ENCODE data around the gene ATXN7. TPM values are rescaled to one million over a fixed set of nuclear protein-coding genes. Genes with fewer than 3 reads are reported as not detected.

The ATXN7 gene
- total RNA-seq, 1 donor from 2014 or later: 22.1 TPM

GRCh38 chr3:63842127-63842526, 21.5 kb upstream of the ATXN7 start:
- Mint-ChIP-seq H3K36me3 (ENCODE audit: unreplicated experiment) (no peaks in the 10 kb centered on the region), H3K27me3 (ENCODE audit: unreplicated experiment) (peaks cover 1% of the 10 kb centered on the region), H3K27ac (ENCODE audit: unreplicated experiment) (no peak overlapping the region), H3K9me3 (ENCODE audit: unreplicated experiment) (no peaks in the 10 kb centered on the region), H3K4me1 (ENCODE audit: low read depth, unreplicated experiment) (no peaks in the 10 kb centered on the region), H3K4me3 (ENCODE audit: unreplicated experiment) (no peak overlapping the region)
- no peak for DNase-seq
- TF ChIP-seq, protein P1, sequence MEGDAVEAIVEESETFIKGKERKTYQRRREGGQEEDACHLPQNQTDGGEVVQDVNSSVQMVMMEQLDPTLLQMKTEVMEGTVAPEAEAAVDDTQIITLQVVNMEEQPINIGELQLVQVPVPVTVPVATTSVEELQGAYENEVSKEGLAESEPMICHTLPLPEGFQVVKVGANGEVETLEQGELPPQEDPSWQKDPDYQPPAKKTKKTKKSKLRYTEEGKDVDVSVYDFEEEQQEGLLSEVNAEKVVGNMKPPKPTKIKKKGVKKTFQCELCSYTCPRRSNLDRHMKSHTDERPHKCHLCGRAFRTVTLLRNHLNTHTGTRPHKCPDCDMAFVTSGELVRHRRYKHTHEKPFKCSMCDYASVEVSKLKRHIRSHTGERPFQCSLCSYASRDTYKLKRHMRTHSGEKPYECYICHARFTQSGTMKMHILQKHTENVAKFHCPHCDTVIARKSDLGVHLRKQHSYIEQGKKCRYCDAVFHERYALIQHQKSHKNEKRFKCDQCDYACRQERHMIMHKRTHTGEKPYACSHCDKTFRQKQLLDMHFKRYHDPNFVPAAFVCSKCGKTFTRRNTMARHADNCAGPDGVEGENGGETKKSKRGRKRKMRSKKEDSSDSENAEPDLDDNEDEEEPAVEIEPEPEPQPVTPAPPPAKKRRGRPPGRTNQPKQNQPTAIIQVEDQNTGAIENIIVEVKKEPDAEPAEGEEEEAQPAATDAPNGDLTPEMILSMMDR (IDR thresholded peaks at IDR 0.05; ENCODE audit: partially characterized antibody, unreplicated experiment): no peak

DNA sequence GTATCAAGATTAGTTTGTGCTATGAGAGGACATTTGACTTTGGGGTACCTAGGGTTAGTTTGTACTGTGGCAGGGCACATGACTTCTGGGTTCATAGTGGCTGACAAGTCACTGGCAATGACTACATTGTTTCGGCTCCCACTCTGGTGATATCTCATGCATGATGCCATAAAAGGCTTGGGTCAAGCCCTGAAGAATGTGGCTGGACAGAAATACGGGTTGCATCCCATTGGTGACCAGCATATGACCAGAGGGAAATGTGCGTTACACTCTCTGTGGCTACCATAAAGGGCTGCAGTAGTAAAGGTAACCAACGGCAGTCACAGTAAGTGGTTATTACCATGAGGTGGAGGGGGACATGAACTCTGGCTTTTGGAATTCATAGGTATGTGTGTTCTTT, 18.5 kb upstream of the ATXN7 start:
- TF ChIP-seq, protein P1 (IDR thresholded peaks at IDR 0.05; ENCODE audit: partially characterized antibody, unreplicated experiment): no peak
- Mint-ChIP-seq H3K4me3 (ENCODE audit: unreplicated experiment) (no peak overlapping the region), H3K27me3 (ENCODE audit: unreplicated experiment) (no peaks in the 10 kb centered on the region)

DNA sequence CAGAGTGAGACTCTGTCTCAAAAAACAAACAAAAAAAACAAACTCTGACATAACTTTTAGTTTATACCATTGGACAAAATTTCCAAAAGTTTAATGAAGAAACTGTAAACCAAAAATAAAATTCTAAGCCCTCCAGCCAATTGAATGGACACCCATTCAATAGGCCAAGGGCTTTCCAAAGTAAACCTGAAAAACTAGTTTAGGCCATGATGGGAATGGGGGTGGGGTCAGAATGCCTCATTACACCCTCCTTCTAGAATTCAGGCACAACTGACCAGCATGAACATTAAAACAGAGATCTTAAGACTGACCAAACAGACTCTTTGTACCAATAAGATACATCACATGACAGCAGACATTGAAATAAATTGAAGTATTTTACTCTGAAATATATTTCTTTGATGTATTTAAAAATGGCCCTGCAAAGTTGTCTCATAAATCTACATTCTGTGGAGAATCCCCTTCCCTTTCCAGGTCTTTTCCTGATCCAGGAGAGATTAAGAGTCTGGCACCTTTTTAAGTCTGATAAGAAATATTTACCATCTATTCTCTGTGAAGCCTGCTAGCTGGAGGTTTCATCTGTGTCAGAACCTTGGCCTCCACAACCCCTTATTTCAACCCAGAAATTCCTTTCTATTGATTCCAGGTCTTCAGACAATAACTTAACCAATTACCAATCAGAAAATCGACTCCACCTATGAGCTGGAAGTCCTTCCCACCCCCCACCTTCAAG, 15.8 kb upstream of the ATXN7 start:
- Mint-ChIP-seq H3K9me3 (ENCODE audit: unreplicated experiment) (no peaks in the 10 kb centered on the region), H3K4me1 (ENCODE audit: low read depth, unreplicated experiment) (peaks cover 2% of the 10 kb centered on the region), H3K36me3 (ENCODE audit: unreplicated experiment) (no peaks in the 10 kb centered on the region), H3K4me3 (ENCODE audit: unreplicated experiment) (no peak overlapping the region), H3K27ac (ENCODE audit: unreplicated experiment) (no peak overlapping the region), H3K27me3 (ENCODE audit: unreplicated experiment) (no peaks in the 10 kb centered on the region)
- TF ChIP-seq, protein P1 (IDR thresholded peaks at IDR 0.05; ENCODE audit: partially characterized antibody, unreplicated experiment): no peak
- DNase-seq: no peak

More for the DNA sequence above, 18.5 kb upstream of the ATXN7 start:
- Mint-ChIP-seq H3K9me3 (ENCODE audit: unreplicated experiment) (no peaks in the 10 kb centered on the region), H3K27ac (ENCODE audit: unreplicated experiment) (no peak overlapping the region), H3K36me3 (ENCODE audit: unreplicated experiment) (no peaks in the 10 kb centered on the region), H3K4me1 (ENCODE audit: low read depth, unreplicated experiment) (peaks cover 2% of the 10 kb centered on the region)
- DNase-seq: no peak

DNA sequence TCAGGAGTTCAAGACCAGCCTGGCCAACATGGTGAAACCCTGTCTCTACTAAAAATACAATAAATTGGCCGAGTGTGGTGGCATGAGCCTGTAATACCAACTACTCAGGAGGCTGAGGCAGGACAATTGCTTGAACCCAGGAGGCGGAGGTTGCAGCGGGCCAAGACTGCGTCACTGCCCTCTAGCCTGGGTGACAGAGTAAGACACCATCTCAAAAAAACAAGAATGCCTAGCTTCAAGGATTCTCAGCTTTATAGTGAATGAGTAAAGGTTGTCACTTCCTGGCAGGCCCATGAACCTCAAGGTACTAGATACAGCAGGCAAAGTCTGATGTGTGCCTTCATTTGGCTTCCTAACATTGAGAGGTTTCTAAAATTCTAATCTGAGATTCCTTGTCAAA, 14.5 kb upstream of the ATXN7 start:
- Mint-ChIP-seq H3K9me3 (ENCODE audit: unreplicated experiment) (no peaks in the 10 kb centered on the region), H3K4me1 (ENCODE audit: low read depth, unreplicated experiment) (peaks cover 2% of the 10 kb centered on the region), H3K27ac (ENCODE audit: unreplicated experiment) (no peak overlapping the region), H3K4me3 (ENCODE audit: unreplicated experiment) (no peak overlapping the region), H3K27me3 (ENCODE audit: unreplicated experiment) (no peaks in the 10 kb centered on the region), H3K36me3 (ENCODE audit: unreplicated experiment) (no peaks in the 10 kb centered on the region)
- DNase-seq: no peak
- TF ChIP-seq, protein P1 (IDR thresholded peaks at IDR 0.05; ENCODE audit: partially characterized antibody, unreplicated experiment): no peak

- TF ChIP-seq, protein P1 (IDR thresholded peaks at IDR 0.05; ENCODE audit: partially characterized antibody, unreplicated experiment): no peak
- Mint-ChIP-seq H3K27me3 (ENCODE audit: unreplicated experiment) (no peaks in the 10 kb centered on the region), H3K9me3 (ENCODE audit: unreplicated experiment) (no peaks in the 10 kb centered on the region), H3K36me3 (ENCODE audit: unreplicated experiment) (no peaks in the 10 kb centered on the region), H3K4me3 (ENCODE audit: unreplicated experiment) (no peak overlapping the region), H3K4me1 (ENCODE audit: low read depth, unreplicated experiment) (peaks cover 2% of the 10 kb centered on the region), H3K27ac (ENCODE audit: unreplicated experiment) (no peak overlapping the region)
- DNase-seq: no peak
Measured at GRCh38 chr3:63851287-63851686, 12.4 kb upstream of the ATXN7 start.
